Brain pericyte (primary cell): ENCODE measurements around the gene SMURF2.
"Not testable (repeated sequence)": the region's sequence is repeated elsewhere in the genome, so short reads cannot be mapped to it uniquely, and the experiment has no call there.

ENCODE experiments used
- DNase-seq: peaks from one replicate; pipeline ENCODE4 v3.0.0-alpha.2; 2012; ENCODE audit warnings: low read depth, low spot score

The SMURF2 gene

GRCh38 chr17:64661976-64662773, at the start of gene SMURF2:
TSS of gene SMURF2 (minus strand) at chr17:64662307. CDS start at chr17:64661880, 427 bp downstream.
- DNase-seq = no peak

GRCh38 chr17:64709481-64709880, 47.4 kb upstream of the SMURF2 start:
- DNase-seq = no peak

GRCh38 chr17:64707050-64707591, 45.0 kb upstream of the SMURF2 start:
- DNase-seq = peak; percentile 36

GRCh38 chr17:64706224-64707049, 44.3 kb upstream of the SMURF2 start:
- no peak for DNase-seq

GRCh38 chr17:64702815-64703214, 40.7 kb upstream of the SMURF2 start:
- DNase-seq = no peak

GRCh38 chr17:64698725-64699124, 36.6 kb upstream of the SMURF2 start:
- DNase-seq = no peak

GRCh38 chr17:64694207-64694606, 32.1 kb upstream of the SMURF2 start:
- no peak for DNase-seq

- DNase-seq = no peak
Measured at GRCh38 chr17:64692187-64692586, 30.1 kb upstream of the SMURF2 start.

GRCh38 chr17:64689106-64689505, 27.0 kb upstream of the SMURF2 start:
- DNase-seq = no peak

- DNase-seq = no peak
Measured at GRCh38 chr17:64688481-64688880, 26.4 kb upstream of the SMURF2 start.

GRCh38 chr17:64687961-64688360, 25.9 kb upstream of the SMURF2 start:
- no peak for DNase-seq

GRCh38 chr17:64687376-64687775, 25.3 kb upstream of the SMURF2 start:
- DNase-seq = no peak

GRCh38 chr17:64686705-64687104, 24.6 kb upstream of the SMURF2 start:
- DNase-seq = no peak

- no peak for DNase-seq
Measured at GRCh38 chr17:64685705-64686104, 23.6 kb upstream of the SMURF2 start.

- DNase-seq = no peak
Measured at GRCh38 chr17:64683796-64684195, 21.7 kb upstream of the SMURF2 start.

- no peak for DNase-seq
Measured at GRCh38 chr17:64682261-64683181, 20.4 kb upstream of the SMURF2 start.

- no peak for DNase-seq
Measured at GRCh38 chr17:64679710-64680216, 17.7 kb upstream of the SMURF2 start.

- no peak for DNase-seq
Measured at GRCh38 chr17:64676763-64677162, 14.7 kb upstream of the SMURF2 start.

- not testable (repeated sequence) for DNase-seq
Measured at GRCh38 chr17:64670843-64671590, 8.9 kb upstream of the SMURF2 start.
